Astrocyte (in vitro differentiated cells and primary cell): Measurements from ENCODE around the gene SEPTIN1. TPM values are rescaled to one million over a fixed set of nuclear protein-coding genes. Genes with fewer than 3 reads are reported as not detected.

Experiments used
- DNase-seq: peaks from one replicate; pipeline ENCODE4 v3.0.0-alpha.2; 2010; ENCODE audit warnings: low read depth
- FAIRE-seq: peaks from 2 replicates; lab custom pipeline; 2011; peaks lifted over from hg19 to GRCh38; lab: Jason Lieb, UNC
- H2AFZ ChIP-seq: 2 replicates; pipeline ENCODE4 v1.6.0; 2012; ENCODE audit warnings: low read depth, low read length, inconsistent platforms
- H3K27ac ChIP-seq: 2 replicates; pipeline ENCODE4 v1.5.1; 2011; ENCODE audit warnings: low read depth, low read length, inconsistent platforms
- H3K27me3 ChIP-seq: 2 replicates; pipeline ENCODE4 v1.6.0; 2011; ENCODE audit warnings: low read length, inconsistent platforms; ENCODE audit not compliant: insufficient read depth
- H3K36me3 ChIP-seq: 2 replicates; pipeline ENCODE4 v1.5.1; 2011; ENCODE audit warnings: low read length, inconsistent platforms; ENCODE audit not compliant: insufficient read depth
- H3K4me1 ChIP-seq: 2 replicates; pipeline ENCODE4 v1.5.1; 2011; ENCODE audit warnings: low read length, inconsistent platforms; ENCODE audit not compliant: insufficient read depth
- H3K4me2 ChIP-seq: 2 replicates; pipeline ENCODE4 v1.6.0; 2012; ENCODE audit warnings: low read length, inconsistent platforms
- H3K4me3 ChIP-seq: 2 replicates; pipeline ENCODE4 v1.5.1; 2011; ENCODE audit warnings: low read depth, mild to moderate bottlenecking, low read length, inconsistent platforms; ENCODE audit not compliant: insufficient read depth
- H3K79me2 ChIP-seq: 2 replicates; pipeline ENCODE4 v1.6.0; 2012; ENCODE audit warnings: mild to moderate bottlenecking, low read length, inconsistent platforms; ENCODE audit not compliant: insufficient read depth
- H3K9ac ChIP-seq: 2 replicates; pipeline ENCODE4 v1.6.0; 2012; ENCODE audit warnings: mild to moderate bottlenecking, low read length, inconsistent platforms
- H3K9me3 ChIP-seq: 2 replicates; pipeline ENCODE4 v1.5.1; 2012; ENCODE audit warnings: low read depth, mild to moderate bottlenecking, low read length, inconsistent platforms; ENCODE audit not compliant: insufficient read depth
- H4K20me1 ChIP-seq: 2 replicates; pipeline ENCODE4 v1.6.0; 2012; ENCODE audit warnings: low read length, inconsistent platforms; ENCODE audit not compliant: insufficient read depth
- H3K27ac Mint-ChIP-seq: one replicate; pipeline ENCODE4 v1.8.0; 2021; ENCODE audit warnings: mild to moderate bottlenecking, mixed read lengths; ENCODE audit not compliant: unreplicated experiment
- H3K27me3 Mint-ChIP-seq: one replicate; pipeline ENCODE4 v1.8.0; 2021; ENCODE audit warnings: low read depth, mixed read lengths; ENCODE audit not compliant: unreplicated experiment
- H3K36me3 Mint-ChIP-seq: one replicate; pipeline ENCODE4 v1.8.0; 2021; ENCODE audit warnings: low read depth, mixed read lengths; ENCODE audit not compliant: unreplicated experiment
- H3K4me1 Mint-ChIP-seq: one replicate; pipeline ENCODE4 v1.8.0; 2021; ENCODE audit warnings: low read depth, mixed read lengths; ENCODE audit not compliant: unreplicated experiment
- H3K4me3 Mint-ChIP-seq: one replicate; pipeline ENCODE4 v1.8.0; 2021; ENCODE audit warnings: mild to moderate bottlenecking, moderate library complexity, mixed read lengths; ENCODE audit not compliant: unreplicated experiment
- H3K9me3 Mint-ChIP-seq: one replicate; pipeline ENCODE4 v1.8.0; 2021; ENCODE audit warnings: mild to moderate bottlenecking, mixed read lengths; ENCODE audit not compliant: unreplicated experiment
- CTCF ChIP-seq: IDR thresholded peaks from 2 replicates; pipeline ENCODE4 v1.5.1; 2011; ENCODE audit warnings: low read depth, mild to moderate bottlenecking, inconsistent platforms, low read length, moderate library complexity; ENCODE audit not compliant: insufficient read depth
- EZH2 ChIP-seq: IDR thresholded peaks from 2 replicates; pipeline ENCODE4 v1.6.1; 2012; ENCODE audit warnings: mild to moderate bottlenecking, low read length, inconsistent platforms; ENCODE audit not compliant: insufficient read depth
- total RNA-seq: library from RNA; stranded (reverse); gene quantifications from 2 replicates; pipeline ENCODE4 v1.2.1, GENCODE V29; 2021

Gene SEPTIN1
- total RNA-seq, 1 donor from 2014 or later: 0.48 TPM

- FAIRE-seq (no peak), DNase-seq (peak; percentile 90)
- Histone ChIP-seq H3K4me3 (peak overlapping the region; percentile 83), H3K9me3 (no peaks in the 10 kb centered on the region), H3K4me1 (peaks cover 15% of the 10 kb centered on the region), H3K27ac (peak overlapping the region; percentile 92), H3K9ac (peak overlapping the region; percentile 88), H3K79me2 (peaks cover 6% of the 10 kb centered on the region), H3K36me3 (no peaks in the 10 kb centered on the region), H3K4me2 (peak overlapping the region; percentile 100), H4K20me1 (peaks cover 8% of the 10 kb centered on the region), H3K27me3 (no peaks in the 10 kb centered on the region), H2AFZ (peak overlapping the region; percentile 96)
- Mint-ChIP-seq H3K27ac (peak overlapping the region; percentile 94), H3K27me3 (no peaks in the 10 kb centered on the region), H3K36me3 (peaks cover 2% of the 10 kb centered on the region), H3K4me3 (peak overlapping the region; percentile 93), H3K9me3 (no peaks in the 10 kb centered on the region), H3K4me1 (peaks cover 6% of the 10 kb centered on the region)
- TF ChIP-seq EZH2: no peak
- no peak for TF ChIP-seq CTCF
Measured at GRCh38 chr16:30378236-30379157, 3.9 kb downstream of the SEPTIN1 start.

- Mint-ChIP-seq H3K27ac (peak overlapping the region; percentile 94), H3K27me3 (no peaks in the 10 kb centered on the region), H3K36me3 (peaks cover 2% of the 10 kb centered on the region), H3K9me3 (no peaks in the 10 kb centered on the region), H3K4me1 (peaks cover 6% of the 10 kb centered on the region), H3K4me3 (peak overlapping the region; percentile 93)
- peaks cover 8% of the 10 kb centered on the region for H4K20me1 ChIP-seq
- peak overlapping the region; percentile 92 for H3K27ac ChIP-seq
- peak overlapping the region; percentile 47 for H3K4me3 ChIP-seq
- no peaks in the 10 kb centered on the region for H3K27me3 ChIP-seq
- peak overlapping the region; percentile 100 for H3K4me2 ChIP-seq
- H3K9me3 ChIP-seq: no peaks in the 10 kb centered on the region
- peak overlapping the region; percentile 86 for H2AFZ ChIP-seq
- DNase-seq (peak; percentile 78), FAIRE-seq (no peak)
- TF ChIP-seq CTCF: no peak
- TF ChIP-seq EZH2: no peak
- peak overlapping the region; percentile 87 for H3K9ac ChIP-seq
- H3K36me3 ChIP-seq: no peaks in the 10 kb centered on the region
- peaks cover 15% of the 10 kb centered on the region for H3K4me1 ChIP-seq
- H3K79me2 ChIP-seq: peaks cover 6% of the 10 kb centered on the region
Measured at GRCh38 chr16:30377812-30378235, 4.5 kb downstream of the SEPTIN1 start.
